ENCODE data around the gene TIMP1. TPM values are rescaled to one million over a fixed set of nuclear protein-coding genes. Genes with fewer than 3 reads are reported as not detected.
A peak's percentile ranks its signal among the peaks of the same experiment; 100 is the strongest.

TIMP1 gene
- total RNA-seq, 4 donors from 2014 or later: 77.4 to 204 (median 156) TPM

DNA sequence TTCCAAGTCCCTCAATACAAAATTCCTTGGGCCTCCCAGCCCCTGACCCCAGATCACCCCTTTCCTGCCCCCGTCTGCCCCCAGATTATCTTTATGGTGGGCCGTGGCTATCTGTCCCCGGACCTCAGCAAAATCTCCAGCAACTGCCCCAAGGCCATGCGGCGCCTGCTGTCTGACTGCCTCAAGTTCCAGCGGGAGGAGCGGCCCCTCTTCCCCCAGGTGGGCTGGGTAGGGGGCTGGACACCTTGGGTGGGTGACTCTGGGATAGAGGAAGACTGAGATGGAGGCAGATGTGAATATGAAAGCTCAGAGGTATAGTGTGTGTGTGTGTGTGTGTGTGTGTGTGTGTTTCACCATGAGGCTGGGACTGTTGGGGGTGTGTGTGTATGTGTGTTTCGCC, 11.4 kb upstream of the TIMP1 start:
- ATAC-seq: no peak
- no peaks in the 10 kb centered on the region for H3K9me3 ChIP-seq
- TF ChIP-seq POLR2A (IDR thresholded peaks at IDR 0.05) (no peak), CTCF (IDR thresholded peaks at IDR 0.05) (no peak), EP300 (IDR thresholded peaks at IDR 0.05) (no peak), POLR2AphosphoS5 (IDR thresholded peaks at IDR 0.05) (no peak)
- H3K36me3 ChIP-seq: peaks cover 0 to 64% of the 10 kb centered on the region in 2 donors
- no CpG with 5 or more reads among the region's 8 CpGs for WGBS, 2 donors (ENCODE audit: low coverage in 1 of 2)
- H3K4me3 ChIP-seq: no peak overlapping the region
- H3K27ac ChIP-seq: no peak overlapping the region
- H3K4me1 ChIP-seq: peaks cover 0 to 14% (median 0%) of the 10 kb centered on the region in 3 donors
- H3K27me3 ChIP-seq: peaks cover 7% of the 10 kb centered on the region

GRCh38 chrX:47571215-47571614, 11.0 kb upstream of the TIMP1 start:
- ATAC-seq: no peak
- peaks cover 0 to 14% (median 0%) of the 10 kb centered on the region in 3 donors for H3K4me1 ChIP-seq
- H3K36me3 ChIP-seq: peaks cover 0 to 60% of the 10 kb centered on the region in 2 donors
- H3K27me3 ChIP-seq: peaks cover 7% of the 10 kb centered on the region
- WGBS, 2 donors (ENCODE audit: low coverage in 1 of 2): 67% methylated on average over 1 of the region's 11 CpGs; no CpG with 5 or more reads in 1 of the 2 donors
- TF ChIP-seq CTCF (IDR thresholded peaks at IDR 0.05): no peak
- no peak for TF ChIP-seq POLR2AphosphoS5 (IDR thresholded peaks at IDR 0.05)
- TF ChIP-seq POLR2A (IDR thresholded peaks at IDR 0.05): no peak
- TF ChIP-seq EP300 (IDR thresholded peaks at IDR 0.05): no peak
- no peak overlapping the region for H3K4me3 ChIP-seq
- H3K9me3 ChIP-seq: no peaks in the 10 kb centered on the region
- no peak overlapping the region for H3K27ac ChIP-seq

DNA sequence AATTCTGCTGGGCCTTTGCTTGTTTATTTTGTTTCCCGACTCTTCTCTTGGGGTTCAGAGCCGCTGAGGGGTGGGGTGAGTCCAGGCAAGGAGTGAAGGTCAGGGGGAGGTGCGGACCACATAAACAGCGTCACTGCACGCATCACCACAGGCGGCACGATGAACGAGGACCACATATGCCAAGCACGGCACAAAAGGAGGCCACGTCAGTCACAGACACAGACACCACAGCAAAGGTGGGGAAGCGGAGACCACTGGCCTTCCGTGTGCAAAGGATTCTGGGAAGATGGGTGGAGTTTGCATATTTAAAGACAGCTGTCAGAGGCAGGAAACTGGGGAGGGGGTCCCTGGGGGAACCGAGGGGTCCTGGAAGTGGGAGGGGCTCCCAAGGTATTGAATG, 10.3 kb upstream of the TIMP1 start:
- H3K4me1 ChIP-seq: peaks cover 0 to 14% (median 0%) of the 10 kb centered on the region in 3 donors
- H3K9me3 ChIP-seq: no peaks in the 10 kb centered on the region
- WGBS, 2 donors (ENCODE audit: low coverage in 1 of 2): 90 to 100% methylated on average over 1 to 5 of the region's 13 CpGs
- no peak for TF ChIP-seq EP300 (IDR thresholded peaks at IDR 0.05)
- no peak for TF ChIP-seq CTCF (IDR thresholded peaks at IDR 0.05)
- no peak for TF ChIP-seq POLR2A (IDR thresholded peaks at IDR 0.05)
- TF ChIP-seq POLR2AphosphoS5 (IDR thresholded peaks at IDR 0.05): no peak
- H3K36me3 ChIP-seq: peaks cover 0 to 53% of the 10 kb centered on the region in 2 donors
- ATAC-seq: no peak
- no peak overlapping the region for H3K27ac ChIP-seq
- H3K27me3 ChIP-seq: peaks cover 7% of the 10 kb centered on the region
- H3K4me3 ChIP-seq: no peak overlapping the region

GRCh38 chrX:47572773-47573340, 9.4 kb upstream of the TIMP1 start:
- Histone ChIP-seq H3K36me3 (peaks cover 0 to 43% of the 10 kb centered on the region in 2 donors), H3K4me3 (no peak overlapping the region), H3K27ac (peak overlapping the region in 2 of 4 donors; percentile 60 to 66), H3K4me1 (peaks cover 0 to 14% (median 0%) of the 10 kb centered on the region in 3 donors), H3K9me3 (no peaks in the 10 kb centered on the region), H3K27me3 (peaks cover 7% of the 10 kb centered on the region)
- no peak for TF ChIP-seq CTCF (IDR thresholded peaks at IDR 0.05)
- 60 to 83% methylated on average over 1 to 4 of the region's 9 CpGs for WGBS, 2 donors (ENCODE audit: low coverage in 1 of 2)
- ATAC-seq: no peak

DNA sequence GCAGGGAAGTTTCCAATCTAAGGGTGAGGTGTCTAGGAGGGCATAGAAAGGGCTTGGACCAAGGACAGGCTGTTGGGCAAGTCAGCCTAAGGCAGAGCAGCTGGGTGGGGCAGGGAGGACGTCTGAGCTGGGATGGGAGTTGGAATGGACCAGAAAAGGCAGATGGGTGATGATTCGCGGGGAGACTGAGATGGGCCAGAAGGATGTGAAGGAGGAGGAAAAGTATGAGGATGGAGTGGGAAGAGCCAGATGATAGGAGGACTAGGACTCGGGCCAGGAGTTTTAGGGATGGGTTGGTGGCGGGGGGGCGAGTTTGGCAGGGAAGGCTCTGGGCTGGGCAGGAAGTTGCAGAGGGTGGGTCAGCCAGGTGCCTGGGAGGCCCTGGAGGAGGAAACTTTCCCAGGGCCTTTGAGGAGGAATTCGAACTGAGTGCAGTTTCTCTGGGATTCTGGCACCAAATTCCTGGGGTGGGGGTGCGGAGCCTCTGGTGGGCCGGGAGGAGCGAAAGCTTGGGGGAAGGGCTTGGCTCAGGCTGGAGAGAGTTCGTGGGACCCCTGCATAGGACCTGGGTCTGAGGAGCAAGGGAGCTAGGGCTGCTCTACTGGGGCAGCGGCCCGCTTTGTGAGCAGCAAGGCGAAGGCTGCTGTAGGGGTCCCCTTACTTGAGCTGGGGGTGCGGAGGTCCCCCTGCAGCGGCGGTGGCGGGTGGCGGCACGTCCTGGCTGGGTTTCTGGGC, 8.7 kb upstream of the TIMP1 start:
- H3K4me3 ChIP-seq: peak overlapping the region; percentile 10 to 36
- TF ChIP-seq EP300 (IDR thresholded peaks at IDR 0.05) (no peak), POLR2AphosphoS5 (IDR thresholded peaks at IDR 0.05) (no peak), POLR2A (IDR thresholded peaks at IDR 0.05) (no peak), CTCF (IDR thresholded peaks at IDR 0.05) (no peak)
- WGBS, 2 donors (ENCODE audit: low coverage in 1 of 2): 0 to 50% methylated on average over 4 to 7 of the region's 20 CpGs
- peaks cover 7% of the 10 kb centered on the region for H3K27me3 ChIP-seq
- ATAC-seq: peak; percentile 48
- H3K27ac ChIP-seq: peak overlapping the region in 3 of 4 donors; percentile 54 to 66 (median 60)
- peaks cover 0 to 37% of the 10 kb centered on the region in 2 donors for H3K36me3 ChIP-seq
- H3K9me3 ChIP-seq: no peaks in the 10 kb centered on the region
- peaks cover 0 to 14% (median 0%) of the 10 kb centered on the region in 3 donors for H3K4me1 ChIP-seq

All from gastroesophageal sphincter (tissue), 4 donors.